Measurements from ENCODE around the gene NOVA2.
A peak's percentile ranks its signal among the peaks of the same experiment; 100 is the strongest.

The NOVA2 gene

GRCh38 chr19:46019270-46019669 lies 45.6 kb upstream of the NOVA2 start:
- no peak overlapping the region for H3K27ac ChIP-seq
- TF ChIP-seq CTCF (conservative IDR thresholded peaks at IDR 0.05) = no peak

GRCh38 chr19:46018729-46019251 lies 45.1 kb upstream of the NOVA2 start:
- no peak overlapping the region for H3K27ac ChIP-seq
- TF ChIP-seq CTCF (conservative IDR thresholded peaks at IDR 0.05) = no peak

GRCh38 chr19:46017874-46018675 lies 44.4 kb upstream of the NOVA2 start:
- TF ChIP-seq CTCF (conservative IDR thresholded peaks at IDR 0.05) = no peak
- H3K27ac ChIP-seq = no peak overlapping the region

GRCh38 chr19:46017095-46017429 lies 43.4 kb upstream of the NOVA2 start:
- peak; percentile 66 for TF ChIP-seq CTCF (conservative IDR thresholded peaks at IDR 0.05)
- H3K27ac ChIP-seq = peak overlapping the region; percentile 52; the same call in 1 of the 2 replicates

GRCh38 chr19:46016426-46017094 lies 42.9 kb upstream of the NOVA2 start:
- peak; percentile 93 for TF ChIP-seq CTCF (conservative IDR thresholded peaks at IDR 0.05)
- H3K27ac ChIP-seq = peak overlapping the region; percentile 52

- H3K27ac ChIP-seq = peak overlapping the region; percentile 52
- no peak for TF ChIP-seq CTCF (conservative IDR thresholded peaks at IDR 0.05)
These were observed 42.2 kb upstream of the NOVA2 start for GRCh38 chr19:46015687-46016425.

Measured in VCaP (cell line).